GM13976 (cell line): Measurements from ENCODE around the gene OARD1.

Source experiments
- DNase-seq: peaks from one replicate; pipeline ENCODE4 v3.0.0; 2012; ENCODE audit warnings: low spot score
- in situ Hi-C: fragments of 300-500 bp; cut with MboI; formaldehyde crosslinking; loops from one replicate; pipeline ENCODE4 v1.12.0; 2022; ENCODE audit warnings: low sequenced_read_pairs, mixed read lengths, inconsistent platforms; ENCODE audit not compliant: unreplicated experiment
- TF ChIP-seq, protein P1 (sequence below): IDR thresholded peaks from 2 replicates; pipeline ENCODE4 v1.5.1; 2012; ENCODE audit warnings: borderline replicate concordance, mild to moderate bottlenecking; ENCODE audit not compliant: insufficient read depth; ENCODE audit errors: extremely low read depth, missing control alignments, control extremely low read depth

OARD1 gene

DNA sequence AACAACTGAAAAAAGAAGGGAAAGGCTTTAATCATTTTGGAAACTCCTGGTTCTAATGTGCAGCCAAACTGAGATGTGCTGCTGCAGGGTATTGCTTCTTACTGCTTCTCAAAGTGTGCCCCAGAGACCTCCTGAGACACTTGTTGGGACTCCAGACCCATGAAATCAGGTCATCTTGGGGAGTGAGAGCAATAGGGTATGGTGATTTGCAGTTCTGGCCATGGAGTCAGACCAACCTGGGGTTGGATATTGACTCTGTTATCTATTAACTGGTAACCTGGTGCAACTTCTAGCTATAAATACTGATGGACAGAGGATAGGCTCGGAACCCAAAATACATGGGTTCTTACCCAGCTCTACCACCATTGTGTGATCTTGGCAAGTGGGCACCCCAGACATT lies 26.1 kb downstream of the OARD1 start:
- in situ Hi-C loops = no loop called here
- TF ChIP-seq, protein P1, sequence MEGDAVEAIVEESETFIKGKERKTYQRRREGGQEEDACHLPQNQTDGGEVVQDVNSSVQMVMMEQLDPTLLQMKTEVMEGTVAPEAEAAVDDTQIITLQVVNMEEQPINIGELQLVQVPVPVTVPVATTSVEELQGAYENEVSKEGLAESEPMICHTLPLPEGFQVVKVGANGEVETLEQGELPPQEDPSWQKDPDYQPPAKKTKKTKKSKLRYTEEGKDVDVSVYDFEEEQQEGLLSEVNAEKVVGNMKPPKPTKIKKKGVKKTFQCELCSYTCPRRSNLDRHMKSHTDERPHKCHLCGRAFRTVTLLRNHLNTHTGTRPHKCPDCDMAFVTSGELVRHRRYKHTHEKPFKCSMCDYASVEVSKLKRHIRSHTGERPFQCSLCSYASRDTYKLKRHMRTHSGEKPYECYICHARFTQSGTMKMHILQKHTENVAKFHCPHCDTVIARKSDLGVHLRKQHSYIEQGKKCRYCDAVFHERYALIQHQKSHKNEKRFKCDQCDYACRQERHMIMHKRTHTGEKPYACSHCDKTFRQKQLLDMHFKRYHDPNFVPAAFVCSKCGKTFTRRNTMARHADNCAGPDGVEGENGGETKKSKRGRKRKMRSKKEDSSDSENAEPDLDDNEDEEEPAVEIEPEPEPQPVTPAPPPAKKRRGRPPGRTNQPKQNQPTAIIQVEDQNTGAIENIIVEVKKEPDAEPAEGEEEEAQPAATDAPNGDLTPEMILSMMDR = no peak

GRCh38 chr6:41045664-41046063 lies 26.5 kb downstream of the OARD1 start:
- no peak for DNase-seq
- TF ChIP-seq, protein P1 = no peak
- in situ Hi-C loops = no loop called here

More for the DNA sequence above, 26.1 kb downstream of the OARD1 start:
- no peak for DNase-seq

DNA sequence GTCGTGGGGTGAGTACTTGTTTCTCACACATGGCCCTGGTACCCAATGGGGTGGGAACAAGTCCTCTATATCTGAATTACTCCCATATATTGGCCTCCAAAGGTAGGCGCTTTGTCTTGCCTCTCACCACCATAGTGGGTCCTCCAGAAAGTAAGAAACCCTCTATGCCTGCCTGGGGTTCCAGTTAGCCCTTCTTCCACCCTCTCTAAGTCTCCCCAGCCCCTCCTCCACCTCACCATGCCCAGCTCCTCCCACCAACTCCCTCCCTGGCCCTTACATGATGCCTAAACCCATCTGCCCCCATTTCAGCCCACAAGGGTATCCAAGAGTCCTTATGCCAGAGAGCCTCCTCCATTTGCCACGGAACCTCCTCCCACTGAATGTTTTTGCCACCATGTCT lies 29.0 kb downstream of the OARD1 start:
- in situ Hi-C loops = no loop called here
- DNase-seq = no peak

DNA sequence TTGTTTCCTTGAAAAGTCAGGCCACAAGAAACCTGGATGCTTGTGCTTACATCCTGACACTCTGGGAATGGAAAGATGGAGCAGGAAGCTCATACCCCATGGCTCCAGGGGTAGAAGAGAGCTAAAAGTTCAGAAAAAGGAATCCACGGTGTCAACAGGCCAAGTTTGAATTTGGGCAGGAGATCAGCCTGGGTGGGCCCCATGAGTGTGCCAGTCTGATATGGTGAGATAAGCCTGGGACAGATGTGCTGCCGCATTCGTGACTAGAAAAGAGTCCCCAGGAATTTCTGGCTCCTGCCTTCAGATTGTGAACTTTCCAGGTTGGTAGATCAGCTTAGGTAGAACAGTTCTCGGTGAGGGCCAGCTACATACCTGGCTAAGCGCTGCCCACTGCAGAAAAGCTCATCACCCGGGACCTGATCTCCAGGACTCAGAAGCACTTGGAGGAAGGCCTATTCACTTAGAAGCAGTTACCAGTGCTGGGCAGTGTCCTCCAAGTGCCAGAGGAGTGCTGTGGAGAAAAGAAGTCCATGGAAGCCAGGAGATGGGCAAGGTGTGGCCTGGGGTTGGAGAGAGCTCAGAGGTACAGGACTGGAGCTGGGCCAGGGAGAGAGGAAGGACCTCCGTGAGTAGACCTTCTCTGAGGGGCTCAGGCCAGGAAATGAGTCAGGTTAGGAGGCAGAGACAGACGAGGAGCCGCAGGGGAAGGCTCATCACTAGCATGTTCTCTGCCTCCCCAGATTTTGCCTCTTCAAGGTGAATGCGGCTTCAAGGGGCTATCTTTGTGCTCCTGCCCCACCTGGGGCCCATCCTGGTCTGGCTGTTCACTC lies 29.7 kb downstream of the OARD1 start, which contains the start of gene TSPO2:
Gene TSPO2 (plus strand): TSS at position 242 of the 830 bp plus-strand sequence. CDS start 519 bp downstream, at position 761.
- in situ Hi-C loops = no loop called here
- TF ChIP-seq, protein P1 = no peak
- no peak for DNase-seq

More for the DNA sequence above, 29.0 kb downstream of the OARD1 start:
- TF ChIP-seq, protein P1 = no peak

- TF ChIP-seq, protein P1 = no peak
- in situ Hi-C loops = no loop called here
- no peak for DNase-seq
Measured at GRCh38 chr6:41040940-41041536, 31.1 kb downstream of the OARD1 start.

DNA sequence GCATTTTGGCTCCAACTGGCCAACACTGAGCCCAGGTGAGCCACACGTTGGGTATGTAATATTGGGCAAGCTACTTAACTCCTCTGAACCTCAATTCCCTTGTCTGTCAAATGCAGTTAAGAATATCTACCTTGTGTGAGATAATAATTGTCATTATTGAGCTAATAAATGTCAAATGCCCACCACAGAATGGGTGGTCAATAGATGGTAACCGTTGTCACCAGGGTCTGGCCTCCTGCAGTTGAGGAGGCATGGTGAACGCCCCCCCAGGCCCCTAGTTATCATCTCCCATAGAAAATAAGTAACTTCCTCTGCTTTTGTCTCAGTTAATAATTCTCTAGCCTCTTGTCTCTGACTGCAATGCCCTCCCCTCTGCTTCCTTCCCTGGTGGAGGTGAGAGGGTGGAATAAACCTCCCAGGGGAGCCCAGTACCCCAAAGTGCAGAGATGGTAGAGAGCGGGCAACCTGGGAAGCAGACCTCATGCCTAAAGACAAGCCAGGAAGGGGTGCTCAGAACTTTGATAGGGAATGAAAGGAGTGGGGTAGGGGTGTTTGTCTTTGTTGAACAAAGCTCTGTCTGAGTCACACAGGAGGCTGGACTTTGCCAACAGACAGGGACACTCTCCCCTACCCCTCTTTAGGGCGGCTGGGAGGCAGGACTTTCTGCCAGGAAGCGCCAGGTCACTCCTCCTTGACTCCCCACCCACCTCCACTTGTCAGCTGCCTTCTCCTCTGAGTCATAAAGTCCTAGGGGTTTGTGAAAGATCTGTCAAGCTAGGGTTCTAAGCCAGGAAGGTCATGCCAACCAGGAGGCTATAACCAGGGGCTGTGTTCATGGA lies 31.8 kb downstream of the OARD1 start:
- TF ChIP-seq, protein P1 = no peak
- DNase-seq = no peak
- in situ Hi-C loops = no loop called here
